Measurements from ENCODE around the gene CYP19A1. TPM values are rescaled to one million over a fixed set of nuclear protein-coding genes. Genes with fewer than 3 reads are reported as not detected.

The CYP19A1 gene
- total and polyA plus RNA-seq, 5 donors = 0.45 to 1.3 (median 1.0) TPM

DNA sequence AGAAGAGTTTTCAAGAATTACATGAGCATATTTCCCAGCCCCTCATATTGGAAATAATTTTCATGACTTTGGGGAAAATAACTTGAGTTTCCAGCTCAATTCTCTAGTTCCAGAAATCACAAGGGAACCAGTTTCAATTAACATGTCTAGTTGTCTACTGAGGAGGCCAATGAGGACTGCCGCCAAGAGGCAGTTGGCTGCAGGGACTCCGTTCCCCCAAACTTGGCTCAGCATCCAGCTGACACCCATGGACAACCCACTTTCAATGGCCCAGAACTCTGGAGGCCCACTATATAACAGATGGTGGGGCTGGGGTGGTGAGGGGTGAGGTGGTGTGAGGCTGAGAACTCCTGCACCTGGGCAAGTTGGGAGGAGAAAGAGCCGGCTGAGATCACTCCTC is 157.2 kb downstream of the CYP19A1 start:
- intact Hi-C loops (cut with DNase I) = no loop called here
- 72% methylated on average over 3 of the region's 3 CpGs for WGBS
- no peaks in the 10 kb centered on the region for H3K9me3 ChIP-seq (ENCODE audit: control insufficient read depth, low read length)
- no peak for ATAC-seq
- H3K4me3 ChIP-seq (ENCODE audit: low read length) = no peak overlapping the region
- H3K27me3 ChIP-seq (ENCODE audit: control insufficient read depth, insufficient read depth) = no peaks in the 10 kb centered on the region
- peaks cover 4% of the 10 kb centered on the region for H3K4me1 ChIP-seq (ENCODE audit: control insufficient read depth, insufficient read depth, low read length)
- DNase-seq = peak in 2 of 3 donors; percentile 68 to 76
- H3K27ac ChIP-seq (ENCODE audit: low read length) = no peak overlapping the region

DNA sequence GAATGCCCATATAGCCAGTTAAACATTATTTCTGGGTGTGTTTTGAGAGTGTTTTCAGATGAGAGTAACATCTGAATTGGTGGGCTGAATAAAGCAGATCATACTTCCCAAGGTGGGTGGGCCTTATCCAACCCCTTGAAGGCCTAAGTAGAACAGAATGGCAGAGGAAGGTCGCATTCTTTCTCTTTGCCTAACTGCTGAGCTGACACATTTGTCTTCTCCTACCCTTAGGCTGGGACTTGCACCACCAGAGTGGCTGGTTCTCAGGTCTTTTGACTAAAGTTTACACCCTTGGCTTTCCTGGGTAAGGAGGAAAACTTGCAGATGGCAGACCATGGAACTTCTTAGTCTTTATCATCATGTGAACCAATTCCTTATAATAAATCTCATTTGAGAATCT is 157.9 kb downstream of the CYP19A1 start:
- H3K9me3 ChIP-seq (ENCODE audit: control insufficient read depth, low read length) = no peaks in the 10 kb centered on the region
- ATAC-seq = no peak
- 84% methylated on average over 1 of the region's 1 CpG for whole genome bisulfite sequencing
- H3K4me1 ChIP-seq (ENCODE audit: control insufficient read depth, insufficient read depth, low read length) = peaks cover 2% of the 10 kb centered on the region
- H3K27me3 ChIP-seq (ENCODE audit: control insufficient read depth, insufficient read depth) = no peaks in the 10 kb centered on the region
- H3K4me3 ChIP-seq (ENCODE audit: low read length) = no peak overlapping the region
- intact Hi-C loops (cut with DNase I) = no loop called here
- H3K27ac ChIP-seq (ENCODE audit: low read length) = no peak overlapping the region
- no peak for DNase-seq

DNA sequence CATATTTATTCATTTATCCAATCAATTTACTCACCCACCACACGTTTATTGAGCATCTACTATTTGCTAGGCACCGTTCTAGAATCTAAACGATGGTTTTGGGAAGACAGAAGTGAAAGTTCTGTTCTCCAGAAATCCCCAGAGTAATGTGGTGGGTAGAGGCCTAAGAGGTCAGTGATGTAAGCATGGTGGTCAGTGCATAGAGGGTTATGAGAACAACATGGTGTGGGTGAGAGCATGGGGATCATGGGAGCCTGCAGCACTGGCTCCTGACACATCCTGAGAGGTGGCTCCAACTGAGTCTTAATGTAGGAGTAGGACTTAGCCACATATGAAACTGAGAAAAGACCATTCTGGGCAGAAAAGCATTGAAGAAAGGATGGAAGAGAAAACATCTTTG is 158.4 kb downstream of the CYP19A1 start:
- DNase-seq = no peak
- intact Hi-C loops (cut with DNase I) = no loop called here
- 82% methylated on average over 3 of the region's 3 CpGs for WGBS

DNA sequence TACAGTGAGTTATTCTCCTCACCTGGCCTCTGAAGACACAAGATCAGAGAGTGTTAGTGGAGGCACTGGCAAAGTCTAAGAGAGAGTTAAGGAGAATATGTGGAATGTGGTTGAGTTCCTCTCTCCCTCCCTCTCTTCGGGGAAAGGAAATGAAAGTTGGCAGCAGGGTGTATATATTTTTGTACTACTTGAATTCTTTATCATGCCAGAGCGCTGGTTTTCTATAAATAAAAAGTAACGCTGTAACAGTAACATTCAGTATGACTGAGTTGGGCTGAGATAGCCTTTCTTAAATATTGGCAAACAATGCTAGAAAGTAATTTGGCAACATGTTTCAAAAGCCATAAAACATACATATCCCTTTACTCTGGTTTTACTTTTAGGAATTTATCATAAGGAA is 166.2 kb downstream of the CYP19A1 start:
- Histone ChIP-seq H3K4me3 (ENCODE audit: low read length) (peak overlapping the region; percentile 15), H3K27me3 (ENCODE audit: control insufficient read depth, insufficient read depth) (no peaks in the 10 kb centered on the region), H3K4me1 (ENCODE audit: control insufficient read depth, insufficient read depth, low read length) (peaks cover 2% of the 10 kb centered on the region), H3K27ac (ENCODE audit: low read length) (no peak overlapping the region), H3K9me3 (ENCODE audit: control insufficient read depth, low read length) (no peaks in the 10 kb centered on the region)
- WGBS = 4% methylated on average over 3 of the region's 3 CpGs
- intact Hi-C loops (cut with DNase I) = no loop called here
- DNase-seq = no peak
- peak; percentile 60 to 76 for ATAC-seq

More for the DNA sequence above, 158.4 kb downstream of the CYP19A1 start:
- Histone ChIP-seq H3K27me3 (ENCODE audit: control insufficient read depth, insufficient read depth) (no peaks in the 10 kb centered on the region), H3K27ac (ENCODE audit: low read length) (no peak overlapping the region), H3K4me3 (ENCODE audit: low read length) (no peak overlapping the region), H3K4me1 (ENCODE audit: control insufficient read depth, insufficient read depth, low read length) (peaks cover 2% of the 10 kb centered on the region), H3K9me3 (ENCODE audit: control insufficient read depth, low read length) (no peaks in the 10 kb centered on the region)
- ATAC-seq = no peak

DNA sequence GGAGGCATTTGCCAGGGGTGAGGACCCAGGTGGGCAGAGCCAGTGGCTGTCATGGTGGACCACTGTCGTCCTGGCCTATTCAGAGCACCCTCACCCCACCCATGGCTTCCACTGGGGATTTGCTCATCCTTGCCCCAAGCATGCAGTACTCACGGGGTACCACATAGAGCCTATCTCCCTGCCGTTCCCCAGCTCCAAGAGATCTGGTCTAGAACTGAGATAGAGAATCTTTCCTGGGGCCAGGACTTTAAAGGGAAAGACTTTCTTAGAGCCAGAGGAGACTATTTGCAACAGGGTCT is 166.8 kb downstream of the CYP19A1 start:
- Histone ChIP-seq H3K27me3 (ENCODE audit: control insufficient read depth, insufficient read depth) (no peaks in the 10 kb centered on the region), H3K9me3 (ENCODE audit: control insufficient read depth, low read length) (no peaks in the 10 kb centered on the region), H3K27ac (ENCODE audit: low read length) (no peak overlapping the region), H3K4me1 (ENCODE audit: control insufficient read depth, insufficient read depth, low read length) (peaks cover 2% of the 10 kb centered on the region), H3K4me3 (ENCODE audit: low read length) (no peak overlapping the region)
- 34% methylated on average over 3 of the region's 3 CpGs for WGBS
- peak in 1 of 2 donors; percentile 59 for ATAC-seq
- intact Hi-C loops (cut with DNase I) = no loop called here
- no peak for DNase-seq

DNA sequence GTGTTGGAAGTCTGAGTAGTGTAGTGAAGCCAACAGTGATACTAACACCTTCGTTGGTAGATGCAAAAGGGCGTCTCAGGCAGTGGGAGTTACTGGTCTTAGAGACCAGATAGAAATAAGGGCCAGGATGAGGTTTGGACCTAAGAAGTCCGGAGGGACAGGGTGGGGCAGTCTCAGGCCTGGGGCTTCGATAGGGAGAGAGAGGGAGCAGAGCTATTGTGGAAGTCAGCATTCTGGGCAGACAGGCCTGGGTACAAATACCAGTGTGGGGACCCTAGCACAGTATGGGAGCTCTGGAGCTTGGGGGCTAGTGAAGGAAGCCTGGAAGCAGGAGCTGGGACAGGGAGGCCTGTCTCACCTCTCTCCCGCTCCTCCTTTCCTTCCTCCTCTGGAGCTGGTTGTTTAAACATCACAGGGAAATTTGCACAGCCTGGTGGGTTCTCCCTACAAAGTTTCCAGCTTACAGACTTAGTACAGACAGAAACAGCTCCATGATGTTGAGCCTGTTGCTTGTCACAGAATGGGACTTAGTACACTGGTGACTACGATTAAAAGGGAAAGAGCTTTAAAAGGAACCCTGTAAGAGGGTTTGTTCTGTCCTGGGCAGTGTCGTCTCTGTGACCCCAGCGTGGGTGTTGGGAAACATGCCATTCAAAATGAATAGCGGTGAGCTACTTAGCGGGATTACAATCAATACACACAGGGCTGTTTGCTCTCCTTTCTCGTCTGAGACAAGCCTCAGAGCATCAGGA is 167.3 kb downstream of the CYP19A1 start:
- WGBS = 62% methylated on average over 11 of the region's 11 CpGs
- Histone ChIP-seq H3K27me3 (ENCODE audit: control insufficient read depth, insufficient read depth) (no peaks in the 10 kb centered on the region), H3K9me3 (ENCODE audit: control insufficient read depth, low read length) (no peaks in the 10 kb centered on the region), H3K27ac (ENCODE audit: low read length) (no peak overlapping the region), H3K4me1 (ENCODE audit: control insufficient read depth, insufficient read depth, low read length) (peaks cover 2% of the 10 kb centered on the region), H3K4me3 (ENCODE audit: low read length) (no peak overlapping the region)
- intact Hi-C loops (cut with DNase I) = no loop called here
- no peak for DNase-seq
- ATAC-seq = peak in 1 of 2 donors; percentile 11

DNA sequence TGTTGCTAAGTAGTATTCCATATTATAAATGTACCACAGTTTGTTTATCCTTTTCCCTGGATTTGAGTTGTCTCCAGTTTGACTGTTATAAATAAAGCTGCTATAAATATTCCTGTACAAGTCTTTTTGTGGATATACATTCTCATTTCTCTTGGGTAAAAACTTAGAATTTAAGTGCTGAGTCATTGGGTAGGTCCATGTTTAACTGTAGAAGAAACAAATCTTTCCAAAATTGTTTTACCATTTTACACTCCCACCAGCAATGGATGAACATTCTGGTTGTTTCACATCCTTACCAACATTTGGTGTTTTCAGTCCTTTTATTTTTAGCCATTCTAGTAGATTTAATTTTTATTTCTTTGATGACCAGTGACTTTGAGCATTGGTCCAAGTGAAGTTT is 169.7 kb downstream of the CYP19A1 start:
- intact Hi-C loops (cut with DNase I) = no loop called here
- no peak for DNase-seq
- Histone ChIP-seq H3K27ac (ENCODE audit: low read length) (no peak overlapping the region), H3K27me3 (ENCODE audit: control insufficient read depth, insufficient read depth) (no peaks in the 10 kb centered on the region), H3K9me3 (ENCODE audit: control insufficient read depth, low read length) (no peaks in the 10 kb centered on the region), H3K4me1 (ENCODE audit: control insufficient read depth, insufficient read depth, low read length) (peaks cover 2% of the 10 kb centered on the region), H3K4me3 (ENCODE audit: low read length) (no peak overlapping the region)
- no peak for ATAC-seq

DNA sequence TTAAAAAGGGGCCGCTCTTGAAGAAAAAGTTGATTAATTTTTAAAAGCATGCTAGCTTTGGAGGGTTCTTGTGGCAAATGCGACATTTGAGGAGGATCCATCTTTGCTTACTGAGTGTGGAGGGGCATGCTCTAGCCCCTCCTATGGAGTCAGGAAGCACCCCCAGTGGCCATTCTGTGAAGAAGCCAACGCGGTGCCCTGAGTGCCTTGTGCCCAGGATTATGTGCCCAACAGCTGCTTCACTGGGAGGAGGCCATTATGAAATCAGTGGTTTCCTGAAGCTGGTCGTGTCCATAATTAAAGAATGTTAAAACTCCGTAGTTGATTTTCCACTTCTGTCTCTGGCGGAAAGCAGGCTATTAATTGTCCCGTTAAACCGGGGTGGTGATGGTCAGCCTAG is 174.6 kb downstream of the CYP19A1 start:
- H3K27me3 ChIP-seq (ENCODE audit: control insufficient read depth, insufficient read depth) = no peaks in the 10 kb centered on the region
- WGBS = 69% methylated on average over 9 of the region's 9 CpGs
- no peak overlapping the region for H3K27ac ChIP-seq (ENCODE audit: low read length)
- intact Hi-C loops (cut with DNase I) = loop anchor here in 3 of 4 donors (1.0 to 5.0 kb wide), 3 partner anchors 29 to 218 kb away; no protein-coding TSS in a partner anchor
- DNase-seq (peak in 1 of 3 donors; percentile 17), ATAC-seq (no peak)
- H3K4me3 ChIP-seq (ENCODE audit: low read length) = no peak overlapping the region
- H3K9me3 ChIP-seq (ENCODE audit: control insufficient read depth, low read length) = no peaks in the 10 kb centered on the region
- H3K4me1 ChIP-seq (ENCODE audit: control insufficient read depth, insufficient read depth, low read length) = no peaks in the 10 kb centered on the region

DNA sequence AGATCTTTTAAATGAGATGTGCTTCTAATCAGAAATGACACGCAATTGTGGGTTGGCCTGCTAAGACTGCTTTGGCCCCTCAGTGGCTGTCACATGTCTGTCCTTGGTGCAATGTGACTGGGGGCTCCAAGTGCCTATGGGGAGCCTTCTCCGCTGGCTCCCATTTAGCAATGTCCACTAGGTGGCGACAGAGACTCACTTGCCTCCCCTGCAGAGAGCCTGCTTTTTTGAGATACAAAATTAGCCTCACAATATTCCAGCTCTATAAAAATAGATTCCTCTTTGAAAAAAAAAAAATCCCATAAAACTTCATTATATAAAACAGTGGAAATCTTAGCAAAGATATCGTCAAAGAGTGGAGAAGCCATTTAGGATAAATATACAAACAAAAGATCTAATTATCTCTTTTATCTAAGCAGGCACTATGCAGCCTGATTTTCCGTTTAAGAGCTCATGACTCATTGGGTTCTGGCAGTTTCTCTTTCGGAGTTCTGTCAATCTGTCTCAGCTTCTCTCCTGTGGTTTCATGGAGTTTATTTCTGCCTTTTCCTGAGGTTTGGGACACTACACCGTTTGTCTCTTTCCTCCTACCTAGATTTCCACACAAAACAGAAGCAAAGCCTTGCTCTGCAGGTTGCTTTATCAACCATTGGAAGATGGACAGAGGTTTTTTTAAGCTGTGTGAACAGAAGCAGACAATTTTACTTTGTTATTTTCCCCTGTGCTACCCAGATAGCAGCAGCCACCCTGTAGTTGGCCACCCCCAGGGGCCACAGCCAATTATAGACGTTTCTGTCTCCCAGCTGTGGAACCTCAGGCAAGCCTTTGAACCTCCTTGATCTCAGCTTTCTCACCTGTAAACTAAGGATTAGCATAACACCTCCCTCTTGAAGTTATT is 175.3 kb downstream of the CYP19A1 start:
- DNase-seq (peak; percentile 63 to 87 (median 78)), ATAC-seq (peak; percentile 87 to 92)
- Histone ChIP-seq H3K4me1 (ENCODE audit: control insufficient read depth, insufficient read depth, low read length) (no peaks in the 10 kb centered on the region), H3K9me3 (ENCODE audit: control insufficient read depth, low read length) (no peaks in the 10 kb centered on the region), H3K4me3 (ENCODE audit: low read length) (no peak overlapping the region), H3K27me3 (ENCODE audit: control insufficient read depth, insufficient read depth) (no peaks in the 10 kb centered on the region), H3K27ac (ENCODE audit: low read length) (no peak overlapping the region)
- intact Hi-C loops (cut with DNase I) = loop anchor here in 3 of 4 donors (1.0 to 5.0 kb wide), 3 partner anchors 30 to 219 kb away; no protein-coding TSS in a partner anchor
- 3% methylated on average over 8 of the region's 8 CpGs for WGBS

DNA sequence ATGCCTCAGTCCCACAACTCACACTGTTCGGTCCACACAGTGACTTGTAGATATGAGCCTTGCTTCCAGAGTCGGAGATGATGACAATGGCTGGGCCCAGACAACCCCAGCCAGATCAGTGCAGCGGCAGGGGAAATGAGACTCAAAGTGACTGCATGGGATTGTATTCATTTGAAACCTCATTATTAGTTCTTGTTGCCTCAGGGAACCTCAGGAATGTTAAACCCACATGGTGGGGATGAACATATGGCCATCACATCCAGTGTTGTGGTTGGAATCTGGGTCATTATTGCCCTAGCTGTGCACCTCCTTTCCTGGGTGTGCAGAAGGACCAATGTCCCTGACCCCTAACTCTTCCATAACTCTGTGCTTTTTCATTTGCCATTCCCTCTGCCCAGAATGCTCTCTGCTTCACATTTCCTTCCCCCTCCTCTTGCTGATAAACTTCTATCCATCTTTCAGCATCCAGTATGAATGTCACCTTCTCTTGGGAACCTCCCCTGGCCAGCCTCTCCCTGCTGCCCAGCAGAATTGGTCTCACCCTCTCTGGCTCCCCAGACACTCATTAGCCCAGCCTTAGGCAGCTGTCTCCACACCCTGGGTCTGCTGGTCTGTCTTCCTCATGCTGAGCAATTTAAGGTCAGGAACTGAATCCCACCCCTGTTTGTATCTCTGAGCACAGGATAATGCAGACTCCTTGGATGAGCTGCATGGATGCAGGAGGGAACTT is 176.7 kb downstream of the CYP19A1 start:
- Histone ChIP-seq H3K4me1 (ENCODE audit: control insufficient read depth, insufficient read depth, low read length) (no peaks in the 10 kb centered on the region), H3K27me3 (ENCODE audit: control insufficient read depth, insufficient read depth) (no peaks in the 10 kb centered on the region), H3K9me3 (ENCODE audit: control insufficient read depth, low read length) (no peaks in the 10 kb centered on the region), H3K4me3 (ENCODE audit: low read length) (no peak overlapping the region), H3K27ac (ENCODE audit: low read length) (no peak overlapping the region)
- ATAC-seq (no peak), DNase-seq (no peak)
- intact Hi-C loops (cut with DNase I) = loop anchor here in 2 of 4 donors (5.0 kb wide), 2 partner anchors 36 to 221 kb away; no protein-coding TSS in a partner anchor
- WGBS = 83% methylated on average over 3 of the region's 3 CpGs

Data from right cardiac atrium (tissue), 5 donors.